ENCODE measurements around the gene BCL2.

BCL2 gene

DNA sequence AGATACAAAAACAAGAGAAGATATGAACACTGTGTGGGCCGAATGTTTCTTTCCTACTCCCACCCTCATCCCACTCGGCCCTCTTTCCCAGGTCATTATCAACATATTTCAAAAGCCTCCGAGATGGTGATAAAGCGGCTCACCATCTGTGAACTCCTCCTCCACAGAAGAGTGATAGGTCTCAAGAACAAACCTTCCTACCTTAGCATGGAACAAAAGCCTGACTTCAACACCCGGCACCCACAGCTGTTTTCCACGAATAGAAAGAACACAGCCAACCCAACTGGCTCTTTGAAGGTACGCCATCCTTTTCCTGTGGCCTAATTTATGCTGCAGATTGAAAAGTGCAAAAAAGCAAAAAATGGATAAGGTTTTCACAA lies 28.8 kb downstream of the BCL2 start:
- H3K27me3 ChIP-seq = no peaks in the 10 kb centered on the region
- H3K4me1 ChIP-seq (ENCODE audit: control insufficient read depth in 1 of 2, insufficient read depth in 1 of 2, low read depth in 1 of 2, low read length in 1 of 2) = peaks cover 0 to 9% of the 10 kb centered on the region in 2 experiments
- no peaks in the 10 kb centered on the region for H3K36me3 ChIP-seq
- H3K27ac ChIP-seq = no peak overlapping the region
- no peaks in the 10 kb centered on the region for H3K9me3 ChIP-seq
- no peak overlapping the region for H3K4me3 ChIP-seq (ENCODE audit: low read depth in 1 of 2, low read length in 1 of 2)
- TF ChIP-seq, protein P1, sequence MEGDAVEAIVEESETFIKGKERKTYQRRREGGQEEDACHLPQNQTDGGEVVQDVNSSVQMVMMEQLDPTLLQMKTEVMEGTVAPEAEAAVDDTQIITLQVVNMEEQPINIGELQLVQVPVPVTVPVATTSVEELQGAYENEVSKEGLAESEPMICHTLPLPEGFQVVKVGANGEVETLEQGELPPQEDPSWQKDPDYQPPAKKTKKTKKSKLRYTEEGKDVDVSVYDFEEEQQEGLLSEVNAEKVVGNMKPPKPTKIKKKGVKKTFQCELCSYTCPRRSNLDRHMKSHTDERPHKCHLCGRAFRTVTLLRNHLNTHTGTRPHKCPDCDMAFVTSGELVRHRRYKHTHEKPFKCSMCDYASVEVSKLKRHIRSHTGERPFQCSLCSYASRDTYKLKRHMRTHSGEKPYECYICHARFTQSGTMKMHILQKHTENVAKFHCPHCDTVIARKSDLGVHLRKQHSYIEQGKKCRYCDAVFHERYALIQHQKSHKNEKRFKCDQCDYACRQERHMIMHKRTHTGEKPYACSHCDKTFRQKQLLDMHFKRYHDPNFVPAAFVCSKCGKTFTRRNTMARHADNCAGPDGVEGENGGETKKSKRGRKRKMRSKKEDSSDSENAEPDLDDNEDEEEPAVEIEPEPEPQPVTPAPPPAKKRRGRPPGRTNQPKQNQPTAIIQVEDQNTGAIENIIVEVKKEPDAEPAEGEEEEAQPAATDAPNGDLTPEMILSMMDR (IDR thresholded peaks at IDR 0.05) = no peak

GRCh38 chr18:63290166-63290820 lies 29.3 kb downstream of the BCL2 start:
- Histone ChIP-seq H3K36me3 (no peaks in the 10 kb centered on the region), H3K27ac (no peak overlapping the region), H3K4me1 (ENCODE audit: control insufficient read depth in 1 of 2, insufficient read depth in 1 of 2, low read depth in 1 of 2, low read length in 1 of 2) (peaks cover 0 to 9% of the 10 kb centered on the region in 2 experiments), H3K9me3 (no peaks in the 10 kb centered on the region), H3K4me3 (ENCODE audit: low read depth in 1 of 2, low read length in 1 of 2) (no peak overlapping the region), H3K27me3 (no peaks in the 10 kb centered on the region)
- TF ChIP-seq, protein P1 (IDR thresholded peaks at IDR 0.05) = no peak

DNA sequence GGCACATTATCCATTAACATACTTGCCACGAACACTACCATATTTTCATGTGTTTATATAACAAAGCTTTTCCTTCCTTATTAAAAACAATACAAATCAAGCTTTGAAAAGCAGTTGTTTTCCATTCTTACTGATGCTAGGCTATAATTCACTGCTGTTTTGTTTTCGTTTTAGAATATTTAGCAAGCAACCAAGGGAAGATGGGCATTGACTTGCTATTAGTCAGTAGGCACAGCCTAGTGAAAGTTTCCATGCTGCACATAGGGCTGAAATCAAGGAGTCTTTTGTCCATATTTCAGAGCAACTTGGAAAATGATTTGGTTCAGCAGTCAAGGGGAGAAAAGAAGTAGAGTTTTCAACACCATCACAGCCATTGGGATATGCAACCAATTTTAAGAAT lies 31.3 kb downstream of the BCL2 start:
- TF ChIP-seq, protein P1 (IDR thresholded peaks at IDR 0.05) = no peak
- no peak overlapping the region for H3K27ac ChIP-seq
- H3K4me1 ChIP-seq (ENCODE audit: control insufficient read depth in 1 of 2, insufficient read depth in 1 of 2, low read depth in 1 of 2, low read length in 1 of 2) = peaks cover 0 to 9% of the 10 kb centered on the region in 2 experiments
- no peaks in the 10 kb centered on the region for H3K36me3 ChIP-seq
- no peaks in the 10 kb centered on the region for H3K27me3 ChIP-seq
- no peak overlapping the region for H3K4me3 ChIP-seq (ENCODE audit: low read depth in 1 of 2, low read length in 1 of 2)
- no peaks in the 10 kb centered on the region for H3K9me3 ChIP-seq

- no peaks in the 10 kb centered on the region for H3K36me3 ChIP-seq
- no peaks in the 10 kb centered on the region for H3K9me3 ChIP-seq
- H3K27ac ChIP-seq = no peak overlapping the region
- TF ChIP-seq, protein P1 (IDR thresholded peaks at IDR 0.05) = no peak
- peaks cover 0 to 5% of the 10 kb centered on the region in 2 experiments for H3K4me1 ChIP-seq (ENCODE audit: control insufficient read depth in 1 of 2, insufficient read depth in 1 of 2, low read depth in 1 of 2, low read length in 1 of 2)
- no peak overlapping the region for H3K4me3 ChIP-seq (ENCODE audit: low read depth in 1 of 2, low read length in 1 of 2)
- no peaks in the 10 kb centered on the region for H3K27me3 ChIP-seq
These were observed 31.8 kb downstream of the BCL2 start for GRCh38 chr18:63287691-63288220.

- no peak overlapping the region for H3K4me3 ChIP-seq (ENCODE audit: low read depth in 1 of 2, low read length in 1 of 2)
- TF ChIP-seq, protein P1 (IDR thresholded peaks at IDR 0.05) = no peak
These were observed 32.6 kb downstream of the BCL2 start for GRCh38 chr18:63286926-63287325.

More at GRCh38 chr18:63286926-63287325, 32.6 kb downstream of the BCL2 start:
- Histone ChIP-seq H3K4me1 (ENCODE audit: control insufficient read depth in 1 of 2, insufficient read depth in 1 of 2, low read depth in 1 of 2, low read length in 1 of 2) (no peaks in the 10 kb centered on the region), H3K36me3 (no peaks in the 10 kb centered on the region), H3K27ac (no peak overlapping the region), H3K27me3 (no peaks in the 10 kb centered on the region), H3K9me3 (no peaks in the 10 kb centered on the region)

Measured in neutrophil (primary cell).